ENCODE results near the gene COG5.

The COG5 gene

DNA sequence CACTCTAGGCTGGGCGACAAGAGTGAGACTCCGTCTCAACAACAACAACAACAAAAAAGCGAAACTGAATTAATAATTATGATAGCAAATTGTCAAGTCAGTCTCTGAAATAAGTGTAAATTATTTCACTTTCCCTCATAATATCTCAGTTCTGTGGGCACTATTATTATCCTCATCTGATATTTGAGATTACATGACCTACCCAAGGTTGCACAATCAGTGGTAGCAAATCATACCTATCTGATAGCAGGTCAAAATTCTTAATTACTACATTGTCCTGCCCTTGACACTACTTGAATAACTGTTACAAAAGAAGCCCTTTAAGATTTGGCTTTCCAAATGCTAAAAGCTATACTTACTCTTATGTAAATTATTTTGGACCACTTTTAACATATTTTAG lies 209.1 kb downstream of the COG5 start:
- Histone ChIP-seq H3K4me1 (ENCODE audit: control insufficient read depth in 1 of 2, insufficient read depth in 2 of 2, low read length in 2 of 2) (no peaks in the 10 kb centered on the region), H3K36me3 (ENCODE audit: control insufficient read depth in 1 of 2, insufficient read depth in 2 of 2, low read length in 2 of 2) (peaks cover 3 to 16% of the 10 kb centered on the region in 2 donors), H3K27me3 (ENCODE audit: low read depth, low read length) (no peaks in the 10 kb centered on the region), H3K4me3 (ENCODE audit: low read depth in 1 of 2, low read length in 2 of 2) (no peak overlapping the region), H3K9me3 (ENCODE audit: control insufficient read depth in 1 of 2, low read length in 2 of 2) (peaks cover 0 to under 1% of the 10 kb centered on the region in 2 donors), H3K27ac (ENCODE audit: low read length) (no peak overlapping the region)

DNA sequence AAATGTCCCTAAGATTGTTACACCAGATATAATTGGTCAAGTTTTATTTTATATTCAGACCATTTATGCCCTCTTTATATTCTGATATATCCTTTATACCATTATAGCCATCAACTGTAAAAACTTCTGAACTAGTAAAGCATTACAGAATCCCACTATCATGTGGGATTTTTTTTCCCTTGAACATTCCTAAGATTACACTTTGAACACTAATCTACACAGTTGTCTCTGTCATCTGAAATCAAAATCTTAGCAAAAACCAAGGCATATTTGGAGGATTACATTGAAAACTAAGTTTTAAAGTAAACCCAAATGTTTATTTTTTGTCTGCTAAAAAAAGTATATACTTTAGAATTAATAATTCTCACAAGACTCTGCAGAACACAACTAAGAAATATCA lies 210.0 kb downstream of the COG5 start:
- Histone ChIP-seq H3K27me3 (ENCODE audit: low read depth, low read length) (no peaks in the 10 kb centered on the region), H3K4me1 (ENCODE audit: control insufficient read depth in 1 of 2, insufficient read depth in 2 of 2, low read length in 2 of 2) (no peaks in the 10 kb centered on the region), H3K4me3 (ENCODE audit: low read depth in 1 of 2, low read length in 2 of 2) (no peak overlapping the region), H3K36me3 (ENCODE audit: control insufficient read depth in 1 of 2, insufficient read depth in 2 of 2, low read length in 2 of 2) (peaks cover 0 to 6% of the 10 kb centered on the region in 2 donors), H3K9me3 (ENCODE audit: control insufficient read depth in 1 of 2, low read length in 2 of 2) (no peaks in the 10 kb centered on the region), H3K27ac (ENCODE audit: low read length) (no peak overlapping the region)

DNA sequence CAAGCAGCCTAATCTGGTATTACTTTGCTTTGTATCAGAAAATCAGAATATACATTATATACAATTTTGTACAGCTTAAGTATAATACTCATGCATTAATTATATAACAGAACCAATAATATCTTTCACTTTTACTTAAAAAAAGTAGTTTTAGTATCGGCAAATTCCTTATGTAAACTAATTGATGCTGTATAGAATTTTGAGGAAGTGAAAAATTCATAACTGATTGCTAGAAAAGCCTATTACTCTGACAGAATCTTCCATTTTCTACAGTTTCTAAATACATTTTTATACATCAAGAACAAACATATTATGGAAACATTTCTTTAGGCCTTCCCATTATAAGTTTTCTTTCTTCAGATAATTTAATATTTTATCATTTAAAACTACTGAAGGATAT lies 217.8 kb downstream of the COG5 start:
- Histone ChIP-seq H3K4me1 (ENCODE audit: control insufficient read depth in 1 of 2, insufficient read depth in 2 of 2, low read length in 2 of 2) (no peaks in the 10 kb centered on the region), H3K36me3 (ENCODE audit: control insufficient read depth in 1 of 2, insufficient read depth in 2 of 2, low read length in 2 of 2) (no peaks in the 10 kb centered on the region), H3K27ac (ENCODE audit: low read length) (no peak overlapping the region), H3K4me3 (ENCODE audit: low read depth in 1 of 2, low read length in 2 of 2) (no peak overlapping the region), H3K9me3 (ENCODE audit: control insufficient read depth in 1 of 2, low read length in 2 of 2) (peaks cover 4 to 6% of the 10 kb centered on the region in 2 donors), H3K27me3 (ENCODE audit: low read depth, low read length) (no peaks in the 10 kb centered on the region)

DNA sequence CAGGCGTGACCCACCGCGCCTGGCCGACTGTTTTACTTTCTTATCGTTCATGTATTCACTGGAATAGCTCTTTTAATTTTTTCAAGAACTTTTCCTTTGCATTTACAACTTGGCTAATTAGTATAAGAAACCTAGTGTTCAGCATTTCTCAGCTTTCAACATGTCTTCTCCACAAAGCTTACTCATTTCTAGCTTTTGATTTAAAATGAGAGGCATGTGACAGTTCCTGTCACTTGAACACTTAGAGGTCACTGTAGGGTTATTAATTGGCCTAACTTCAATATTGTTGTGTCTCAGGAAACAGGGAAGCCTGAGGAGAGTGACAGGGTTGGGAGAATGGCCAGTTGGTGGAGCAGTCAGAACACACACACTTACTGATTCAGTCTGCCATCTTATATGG lies 218.9 kb downstream of the COG5 start:
- no peak overlapping the region for H3K27ac ChIP-seq (ENCODE audit: low read length)
- no peaks in the 10 kb centered on the region for H3K36me3 ChIP-seq (ENCODE audit: control insufficient read depth in 1 of 2, insufficient read depth in 2 of 2, low read length in 2 of 2)
- H3K27me3 ChIP-seq (ENCODE audit: low read depth, low read length) = no peaks in the 10 kb centered on the region
- H3K4me3 ChIP-seq (ENCODE audit: low read depth in 1 of 2, low read length in 2 of 2) = no peak overlapping the region
- H3K4me1 ChIP-seq (ENCODE audit: control insufficient read depth in 1 of 2, insufficient read depth in 2 of 2, low read length in 2 of 2) = no peaks in the 10 kb centered on the region
- H3K9me3 ChIP-seq (ENCODE audit: control insufficient read depth in 1 of 2, low read length in 2 of 2) = peaks cover 4 to 7% of the 10 kb centered on the region in 2 donors

DNA sequence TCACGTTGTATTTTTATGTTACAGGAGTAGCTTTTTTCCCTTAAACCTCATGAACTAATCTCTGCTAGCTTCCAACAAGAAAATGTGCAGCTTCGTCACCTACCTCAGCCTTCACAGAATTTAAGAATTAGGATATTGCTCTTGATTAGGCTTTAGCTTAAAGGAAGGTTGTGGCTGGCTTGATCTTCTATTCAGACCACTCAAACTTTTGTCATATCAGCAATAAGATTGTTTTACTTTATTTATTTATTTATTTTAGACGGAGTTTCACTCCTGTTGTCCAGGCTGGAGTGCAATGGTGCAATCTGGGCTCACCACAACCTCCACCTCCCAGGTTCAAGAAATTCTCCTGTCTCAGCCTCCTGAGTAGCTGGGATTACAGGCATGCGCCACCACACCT lies 219.4 kb downstream of the COG5 start:
- H3K9me3 ChIP-seq (ENCODE audit: control insufficient read depth in 1 of 2, low read length in 2 of 2) = peaks cover 4 to 7% of the 10 kb centered on the region in 2 donors
- no peaks in the 10 kb centered on the region for H3K27me3 ChIP-seq (ENCODE audit: low read depth, low read length)
- no peak overlapping the region for H3K27ac ChIP-seq (ENCODE audit: low read length)
- no peak overlapping the region for H3K4me3 ChIP-seq (ENCODE audit: low read depth in 1 of 2, low read length in 2 of 2)
- H3K36me3 ChIP-seq (ENCODE audit: control insufficient read depth in 1 of 2, insufficient read depth in 2 of 2, low read length in 2 of 2) = no peaks in the 10 kb centered on the region
- no peaks in the 10 kb centered on the region for H3K4me1 ChIP-seq (ENCODE audit: control insufficient read depth in 1 of 2, insufficient read depth in 2 of 2, low read length in 2 of 2)

- H3K9me3 ChIP-seq (ENCODE audit: control insufficient read depth in 1 of 2, low read length in 2 of 2) = peaks cover 3 to 9% of the 10 kb centered on the region in 2 donors
- H3K36me3 ChIP-seq (ENCODE audit: control insufficient read depth in 1 of 2, insufficient read depth in 2 of 2, low read length in 2 of 2) = no peaks in the 10 kb centered on the region
- no peaks in the 10 kb centered on the region for H3K4me1 ChIP-seq (ENCODE audit: control insufficient read depth in 1 of 2, insufficient read depth in 2 of 2, low read length in 2 of 2)
- H3K27me3 ChIP-seq (ENCODE audit: low read depth, low read length) = no peaks in the 10 kb centered on the region
- H3K4me3 ChIP-seq (ENCODE audit: low read depth in 1 of 2, low read length in 2 of 2) = no peak overlapping the region
- no peak overlapping the region for H3K27ac ChIP-seq (ENCODE audit: low read length)
These were observed 225.6 kb downstream of the COG5 start for GRCh38 chr7:107338080-107338479.

DNA sequence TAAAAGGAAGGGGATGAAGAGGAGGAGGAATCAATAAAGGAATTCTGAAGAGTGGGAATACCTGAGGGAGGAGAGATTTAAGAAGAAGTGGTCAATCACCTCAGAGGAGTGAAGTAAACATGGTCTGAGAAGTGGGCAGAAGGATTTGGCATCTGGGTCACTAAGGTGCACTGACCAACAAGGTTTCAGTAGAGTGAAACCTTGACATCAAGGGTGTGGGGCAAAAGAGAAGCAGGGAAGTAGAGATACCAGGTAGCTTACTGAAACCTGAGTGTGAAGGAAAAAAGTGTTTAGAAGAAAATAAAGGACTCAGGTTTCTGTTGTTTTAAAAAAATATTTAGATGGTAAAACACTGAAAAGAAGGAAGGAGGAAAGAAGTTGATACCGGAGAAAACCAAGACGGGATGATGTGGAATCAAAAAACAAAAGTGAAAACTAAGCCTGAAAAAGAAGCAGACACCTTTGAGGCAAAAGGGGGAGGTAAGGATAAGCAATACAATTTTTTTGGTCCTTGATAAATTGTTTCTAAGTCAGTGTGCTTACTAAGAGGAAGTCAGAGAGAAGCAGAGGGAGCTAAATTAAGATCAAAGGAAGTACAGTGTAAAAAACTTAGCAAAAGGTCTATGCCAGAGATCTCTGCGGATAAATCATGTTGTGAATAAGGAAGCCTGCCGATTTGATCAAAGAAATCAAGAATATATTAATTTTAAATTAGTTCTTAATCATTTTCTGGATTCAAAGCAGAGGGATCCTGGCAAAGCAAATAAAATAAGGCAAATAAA lies 231.0 kb downstream of the COG5 start:
- peaks cover 0 to 1% of the 10 kb centered on the region in 2 donors for H3K9me3 ChIP-seq (ENCODE audit: control insufficient read depth in 1 of 2, low read length in 2 of 2)
- no peaks in the 10 kb centered on the region for H3K4me1 ChIP-seq (ENCODE audit: control insufficient read depth in 1 of 2, insufficient read depth in 2 of 2, low read length in 2 of 2)
- H3K36me3 ChIP-seq (ENCODE audit: control insufficient read depth in 1 of 2, insufficient read depth in 2 of 2, low read length in 2 of 2) = no peaks in the 10 kb centered on the region
- no peak overlapping the region for H3K4me3 ChIP-seq (ENCODE audit: low read depth in 1 of 2, low read length in 2 of 2)
- H3K27ac ChIP-seq (ENCODE audit: low read length) = no peak overlapping the region
- H3K27me3 ChIP-seq (ENCODE audit: low read depth, low read length) = no peaks in the 10 kb centered on the region

DNA sequence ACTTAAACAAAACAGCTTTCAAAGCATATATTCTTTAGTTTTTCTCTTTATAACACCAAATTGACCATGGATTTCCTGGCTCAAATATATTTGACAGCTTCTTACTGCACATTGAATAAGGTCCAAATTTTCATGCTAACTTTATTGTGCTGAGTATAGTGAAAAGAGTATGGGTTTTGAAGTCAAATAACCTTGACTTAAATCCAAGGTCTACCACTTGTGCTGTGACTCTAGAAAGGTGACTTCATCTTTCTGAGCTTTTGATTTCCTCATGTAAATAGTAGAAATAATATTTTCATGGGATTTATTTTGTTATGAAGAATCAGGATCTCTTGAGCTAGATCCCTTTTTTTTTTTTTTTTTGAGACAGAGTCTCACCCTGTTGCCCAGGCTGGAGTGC lies 233.2 kb downstream of the COG5 start:
- no peaks in the 10 kb centered on the region for H3K4me1 ChIP-seq (ENCODE audit: control insufficient read depth in 1 of 2, insufficient read depth in 2 of 2, low read length in 2 of 2)
- peaks cover 0 to 3% of the 10 kb centered on the region in 2 donors for H3K9me3 ChIP-seq (ENCODE audit: control insufficient read depth in 1 of 2, low read length in 2 of 2)
- H3K27me3 ChIP-seq (ENCODE audit: low read depth, low read length) = no peaks in the 10 kb centered on the region
- no peak overlapping the region for H3K27ac ChIP-seq (ENCODE audit: low read length)
- H3K4me3 ChIP-seq (ENCODE audit: low read depth in 1 of 2, low read length in 2 of 2) = no peak overlapping the region
- no peaks in the 10 kb centered on the region for H3K36me3 ChIP-seq (ENCODE audit: control insufficient read depth in 1 of 2, insufficient read depth in 2 of 2, low read length in 2 of 2)

GRCh38 chr7:107327986-107328569 lies 235.6 kb downstream of the COG5 start:
- H3K27ac ChIP-seq (ENCODE audit: low read length) = no peak overlapping the region
- H3K9me3 ChIP-seq (ENCODE audit: control insufficient read depth in 1 of 2, low read length in 2 of 2) = peaks cover 0 to 3% of the 10 kb centered on the region in 2 donors
- H3K4me3 ChIP-seq (ENCODE audit: low read depth in 1 of 2, low read length in 2 of 2) = no peak overlapping the region
- H3K36me3 ChIP-seq (ENCODE audit: control insufficient read depth in 1 of 2, insufficient read depth in 2 of 2, low read length in 2 of 2) = no peaks in the 10 kb centered on the region
- H3K4me1 ChIP-seq (ENCODE audit: control insufficient read depth in 1 of 2, insufficient read depth in 2 of 2, low read length in 2 of 2) = no peaks in the 10 kb centered on the region
- H3K27me3 ChIP-seq (ENCODE audit: low read depth, low read length) = no peaks in the 10 kb centered on the region

DNA sequence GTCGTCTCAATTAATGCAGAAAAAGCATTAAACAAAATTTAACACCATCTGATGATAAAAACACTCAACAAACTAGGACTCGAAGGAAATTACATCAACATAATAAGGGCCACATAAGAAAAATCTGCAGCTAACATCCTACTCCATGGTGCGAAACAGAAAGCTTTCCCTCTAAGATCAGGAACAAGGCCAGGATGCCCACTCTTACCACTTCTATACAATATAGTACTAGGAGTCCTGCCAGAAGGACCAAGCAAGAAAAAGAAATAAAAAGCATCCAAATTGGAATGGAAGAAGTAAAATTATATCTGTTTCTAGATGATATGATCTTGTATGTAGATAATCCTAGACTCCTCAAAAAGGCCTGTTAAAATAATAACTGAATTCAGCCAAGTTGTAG lies 237.7 kb downstream of the COG5 start:
- H3K36me3 ChIP-seq (ENCODE audit: control insufficient read depth in 1 of 2, insufficient read depth in 2 of 2, low read length in 2 of 2) = peaks cover 0 to 6% of the 10 kb centered on the region in 2 donors
- no peaks in the 10 kb centered on the region for H3K27me3 ChIP-seq (ENCODE audit: low read depth, low read length)
- H3K4me1 ChIP-seq (ENCODE audit: control insufficient read depth in 1 of 2, insufficient read depth in 2 of 2, low read length in 2 of 2) = no peaks in the 10 kb centered on the region
- H3K9me3 ChIP-seq (ENCODE audit: control insufficient read depth in 1 of 2, low read length in 2 of 2) = peaks cover 0 to 3% of the 10 kb centered on the region in 2 donors
- no peak overlapping the region for H3K4me3 ChIP-seq (ENCODE audit: low read depth in 1 of 2, low read length in 2 of 2)
- no peak overlapping the region for H3K27ac ChIP-seq (ENCODE audit: low read length)

- no peaks in the 10 kb centered on the region for H3K4me1 ChIP-seq (ENCODE audit: control insufficient read depth in 1 of 2, insufficient read depth in 2 of 2, low read length in 2 of 2)
- H3K4me3 ChIP-seq (ENCODE audit: low read depth in 1 of 2, low read length in 2 of 2) = no peak overlapping the region
- H3K27ac ChIP-seq (ENCODE audit: low read length) = no peak overlapping the region
- peaks cover 3 to 6% of the 10 kb centered on the region in 2 donors for H3K36me3 ChIP-seq (ENCODE audit: control insufficient read depth in 1 of 2, insufficient read depth in 2 of 2, low read length in 2 of 2)
- H3K9me3 ChIP-seq (ENCODE audit: control insufficient read depth in 1 of 2, low read length in 2 of 2) = peaks cover 0 to 3% of the 10 kb centered on the region in 2 donors
- no peaks in the 10 kb centered on the region for H3K27me3 ChIP-seq (ENCODE audit: low read depth, low read length)
These were observed 241.7 kb downstream of the COG5 start for GRCh38 chr7:107322015-107322414.
